GM12872 (cell line): ENCODE data around the gene FAAP20.

Experiments
- TF ChIP-seq, protein P1 (sequence below): IDR thresholded peaks from 3 replicates; pipeline ENCODE4 v1.5.1; 2011; ENCODE audit warnings: low read depth, mild to moderate bottlenecking, low read length, moderate library complexity; ENCODE audit not compliant: insufficient read depth

Gene FAAP20

DNA sequence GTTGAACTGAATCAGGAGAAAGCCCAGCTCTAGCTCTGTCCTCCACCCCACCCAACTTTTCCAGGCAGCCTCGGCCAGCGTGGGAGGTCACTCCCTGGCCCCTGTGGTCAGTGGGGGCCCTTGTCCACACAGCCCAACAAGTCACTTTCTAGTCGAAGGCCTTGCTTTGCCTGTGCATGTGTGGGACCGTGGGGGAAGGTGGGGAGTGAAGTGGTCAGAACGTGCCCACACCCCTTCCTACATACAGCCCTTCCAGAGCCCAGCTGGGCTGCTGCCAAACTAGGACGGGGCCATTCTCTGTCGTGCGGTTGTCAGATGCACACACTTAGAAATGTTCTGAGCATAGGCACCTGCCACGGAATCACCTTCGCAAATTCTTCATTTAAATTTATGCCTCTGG lies 18.0 kb downstream of the FAAP20 start:
- TF ChIP-seq, protein P1, sequence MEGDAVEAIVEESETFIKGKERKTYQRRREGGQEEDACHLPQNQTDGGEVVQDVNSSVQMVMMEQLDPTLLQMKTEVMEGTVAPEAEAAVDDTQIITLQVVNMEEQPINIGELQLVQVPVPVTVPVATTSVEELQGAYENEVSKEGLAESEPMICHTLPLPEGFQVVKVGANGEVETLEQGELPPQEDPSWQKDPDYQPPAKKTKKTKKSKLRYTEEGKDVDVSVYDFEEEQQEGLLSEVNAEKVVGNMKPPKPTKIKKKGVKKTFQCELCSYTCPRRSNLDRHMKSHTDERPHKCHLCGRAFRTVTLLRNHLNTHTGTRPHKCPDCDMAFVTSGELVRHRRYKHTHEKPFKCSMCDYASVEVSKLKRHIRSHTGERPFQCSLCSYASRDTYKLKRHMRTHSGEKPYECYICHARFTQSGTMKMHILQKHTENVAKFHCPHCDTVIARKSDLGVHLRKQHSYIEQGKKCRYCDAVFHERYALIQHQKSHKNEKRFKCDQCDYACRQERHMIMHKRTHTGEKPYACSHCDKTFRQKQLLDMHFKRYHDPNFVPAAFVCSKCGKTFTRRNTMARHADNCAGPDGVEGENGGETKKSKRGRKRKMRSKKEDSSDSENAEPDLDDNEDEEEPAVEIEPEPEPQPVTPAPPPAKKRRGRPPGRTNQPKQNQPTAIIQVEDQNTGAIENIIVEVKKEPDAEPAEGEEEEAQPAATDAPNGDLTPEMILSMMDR = no peak

DNA sequence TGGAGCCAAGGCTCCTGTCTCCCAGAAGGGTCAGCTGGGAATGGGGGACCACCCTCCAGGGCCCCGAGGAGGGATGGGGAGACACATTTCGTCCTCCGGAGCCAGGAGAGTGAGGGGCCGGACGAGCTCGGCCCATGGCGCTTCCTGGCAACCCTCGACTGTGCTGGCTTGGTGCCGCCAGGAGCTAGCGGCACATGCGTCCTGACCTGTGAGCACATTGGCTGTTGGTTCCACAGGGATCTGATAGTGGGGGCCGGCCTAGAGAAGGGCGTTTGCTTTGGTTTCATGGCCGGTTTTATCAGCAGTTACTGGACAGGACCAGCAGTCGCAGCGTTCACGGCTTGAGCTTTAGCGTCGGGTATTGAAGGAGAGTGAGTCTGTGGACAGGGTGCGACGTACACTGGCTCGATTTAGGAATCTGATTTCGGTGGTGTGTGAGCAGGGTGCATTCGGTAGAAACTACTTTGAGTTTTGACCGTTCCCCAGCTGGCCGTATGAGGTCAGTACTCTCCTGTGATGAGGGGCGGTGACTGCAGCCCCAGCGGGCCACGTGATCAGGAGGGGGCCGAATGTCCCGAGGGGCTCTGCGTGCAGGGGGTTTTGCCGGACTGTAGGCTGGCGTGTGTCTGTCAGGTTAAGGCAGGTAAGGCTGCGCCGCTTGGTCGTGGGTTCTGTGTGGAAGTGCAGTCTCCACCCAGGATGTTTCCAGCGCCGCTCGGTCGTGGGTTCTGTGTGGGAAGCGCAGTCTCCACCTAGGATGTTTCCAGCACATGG lies 18.7 kb downstream of the FAAP20 start:
- TF ChIP-seq, protein P1 = no peak

DNA sequence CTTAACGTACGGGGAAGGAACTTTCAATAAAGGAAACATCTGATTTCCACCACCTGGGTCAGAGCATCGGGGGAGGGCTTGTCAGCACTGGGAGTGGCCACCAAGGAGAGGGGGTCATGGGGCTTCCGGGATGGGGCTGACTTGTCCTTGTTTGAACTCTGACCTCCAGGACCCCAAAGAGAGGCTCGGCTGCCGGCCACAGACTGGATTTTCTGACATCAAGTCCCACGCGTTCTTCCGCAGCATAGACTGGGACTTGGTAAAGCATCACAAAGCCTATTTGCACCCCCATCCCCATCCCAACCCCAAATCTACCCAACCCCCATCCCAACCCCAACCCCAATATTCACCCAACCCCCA lies 19.5 kb downstream of the FAAP20 start:
- TF ChIP-seq, protein P1 = no peak

DNA sequence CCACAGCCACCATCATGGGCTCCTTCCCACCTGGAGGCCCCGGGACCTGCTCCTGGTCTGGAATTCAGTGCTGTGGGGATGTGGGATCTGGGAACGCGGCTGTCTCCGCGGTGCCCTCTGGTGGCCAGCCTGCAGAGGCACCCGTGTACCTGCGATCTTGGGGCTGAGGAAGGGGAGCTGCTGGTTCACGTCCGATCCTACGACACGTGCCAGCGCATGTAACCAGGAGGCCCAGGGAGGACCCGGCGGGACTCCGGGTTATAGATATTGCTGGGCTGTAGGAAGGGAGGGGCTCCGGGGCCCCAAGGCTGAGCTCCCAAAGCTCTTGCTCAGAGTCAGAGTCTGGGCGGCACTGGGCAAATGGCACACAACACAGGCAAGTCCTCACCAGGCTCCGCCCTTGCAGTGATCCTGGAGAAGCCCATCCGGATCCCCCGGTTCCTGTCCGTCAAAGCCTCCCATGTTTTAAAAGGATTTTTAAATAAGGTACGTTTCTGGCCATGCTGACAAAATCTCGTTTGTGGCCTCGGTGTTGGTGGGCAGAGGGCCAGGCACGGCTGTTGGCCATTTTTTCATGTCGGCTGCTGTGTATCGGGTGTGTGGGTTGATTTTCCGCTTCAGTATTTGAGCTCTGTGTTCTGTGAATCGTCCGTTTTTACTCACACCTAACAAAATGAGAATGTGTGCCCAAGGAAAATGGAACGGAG lies 20.1 kb downstream of the FAAP20 start:
- TF ChIP-seq, protein P1 = peak; percentile 90

DNA sequence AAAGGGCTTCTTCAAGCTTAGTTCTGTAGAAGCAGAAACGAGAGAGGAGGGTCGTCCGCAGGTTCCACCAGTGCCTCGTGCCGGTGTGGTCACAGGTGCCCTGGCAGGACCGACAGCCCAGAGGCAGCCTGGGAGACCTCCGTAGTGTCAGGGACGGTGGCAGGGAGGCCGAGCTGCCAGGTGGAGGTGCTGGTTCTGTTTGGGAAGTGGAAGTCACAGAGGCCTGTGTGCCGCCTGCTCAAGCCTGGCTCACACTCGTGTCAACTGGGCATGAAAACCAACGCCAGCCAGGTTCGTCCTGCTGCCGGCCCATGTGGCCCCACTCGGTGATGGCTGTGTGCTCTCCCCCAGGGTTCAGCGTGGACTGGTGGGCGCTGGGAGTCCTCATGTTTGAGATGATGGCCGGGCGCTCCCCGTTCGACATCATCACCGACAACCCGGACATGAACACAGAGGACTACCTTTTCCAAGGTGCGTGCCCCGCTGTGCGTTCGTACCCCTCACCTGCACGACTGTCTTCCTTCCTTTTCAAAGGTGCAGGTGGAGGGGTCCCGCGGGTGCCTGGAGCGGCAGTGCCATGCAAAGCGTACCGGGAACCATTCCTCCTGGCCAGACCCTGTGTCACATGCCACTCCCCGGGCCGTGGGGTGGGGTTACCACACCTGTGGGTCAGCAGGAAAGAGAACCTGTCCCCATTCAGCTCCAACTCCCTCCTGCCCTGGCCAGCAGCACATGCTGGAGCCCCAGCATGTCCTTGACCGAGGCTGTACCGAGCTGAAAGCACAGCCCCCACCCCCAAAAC lies 20.8 kb downstream of the FAAP20 start:
- TF ChIP-seq, protein P1 = no peak

DNA sequence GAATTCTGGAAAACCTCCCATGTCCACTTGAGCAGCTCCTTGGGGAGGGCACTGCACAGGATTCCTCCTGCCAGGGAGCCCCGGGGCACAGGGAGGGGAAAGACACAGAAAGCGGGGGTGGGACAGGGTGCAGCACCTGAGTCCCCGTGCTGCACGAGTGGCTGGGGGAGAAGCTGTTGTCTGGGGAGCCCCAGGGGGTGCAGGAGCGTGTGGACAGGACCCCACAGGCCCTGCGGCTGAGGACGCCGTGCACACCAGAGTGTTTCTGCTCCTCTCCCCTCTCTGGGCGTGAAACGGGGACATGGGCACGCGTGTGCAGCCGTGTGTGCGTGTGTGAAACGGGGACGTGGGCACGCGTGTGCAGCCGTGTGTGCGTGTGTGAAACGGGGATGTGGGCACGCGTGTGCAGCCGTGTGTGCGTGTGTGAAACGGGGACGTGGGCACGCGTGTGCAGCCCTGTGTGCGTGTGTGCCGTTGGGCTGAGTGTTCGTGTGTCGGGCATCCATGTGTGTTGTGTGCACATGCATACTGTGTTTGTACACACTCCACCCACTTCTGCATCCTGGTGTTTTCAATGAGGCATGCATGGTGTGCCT lies 21.9 kb downstream of the FAAP20 start:
- TF ChIP-seq, protein P1 = no peak

DNA sequence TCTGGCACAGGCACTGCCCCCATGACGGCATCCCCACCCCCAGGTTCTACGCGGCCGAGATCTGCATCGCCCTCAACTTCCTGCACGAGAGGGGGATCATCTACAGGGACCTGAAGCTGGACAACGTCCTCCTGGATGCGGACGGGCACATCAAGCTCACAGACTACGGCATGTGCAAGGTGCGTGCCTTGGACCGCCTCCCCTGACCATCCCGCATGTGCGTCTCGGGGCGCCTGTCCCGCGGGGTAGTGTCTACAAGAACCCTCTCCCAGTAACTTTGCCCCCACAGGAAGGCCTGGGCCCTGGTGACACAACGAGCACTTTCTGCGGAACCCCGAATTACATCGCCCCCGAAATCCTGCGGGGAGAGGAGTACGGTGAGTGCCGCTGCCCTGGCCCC lies 22.6 kb downstream of the FAAP20 start:
- TF ChIP-seq, protein P1 = no peak
